SK-N-SH treated with all-trans-retinoic acid at 6 μM for 48 hours (cell line): ENCODE measurements around the gene CACNA2D4.

Experiments
- BACH2 ChIP-seq: fragments of 250-450 bp; sonication (Bioruptor Pico); IDR thresholded peaks from 2 replicates; pipeline ENCODE4 v1.9.0; 2021; ENCODE audit warnings: mild to moderate bottlenecking, borderline replicate concordance
- CSRNP3 ChIP-seq: fragments of 250-450 bp; sonication (Bioruptor Pico); IDR thresholded peaks from 2 replicates; pipeline ENCODE4 v1.5.1; 2021; ENCODE audit warnings: mild to moderate bottlenecking, moderate library complexity
- ESRRG ChIP-seq: fragments of 250-450 bp; sonication (Bioruptor Pico); IDR thresholded peaks from 2 replicates; pipeline ENCODE4 v1.6.1; 2021; ENCODE audit warnings: mild to moderate bottlenecking
- GLIS3 ChIP-seq: fragments of 250-450 bp; sonication (Bioruptor Pico); IDR thresholded peaks from 2 replicates; pipeline ENCODE4 v1.5.0; 2020; ENCODE audit warnings: mild to moderate bottlenecking, moderate library complexity
- OSR1 ChIP-seq: fragments of 250-450 bp; sonication (Bioruptor Pico); IDR thresholded peaks from 2 replicates; pipeline ENCODE4 v1.8.0; 2022; ENCODE audit warnings: moderate library complexity, mild to moderate bottlenecking, inconsistent platforms
- PATZ1 ChIP-seq: fragments of 250-450 bp; sonication (Bioruptor Pico); IDR thresholded peaks from 2 replicates; pipeline ENCODE4 v1.8.0; 2020; ENCODE audit warnings: mild to moderate bottlenecking, moderate library complexity, borderline replicate concordance
- PPARA ChIP-seq: fragments of 250-450 bp; sonication (Bioruptor Pico); IDR thresholded peaks from 2 replicates; pipeline ENCODE4 v1.5.0; 2020; ENCODE audit warnings: mild to moderate bottlenecking, borderline replicate concordance
- TCF4 ChIP-seq: fragments of 250-450 bp; sonication (Bioruptor Pico); IDR thresholded peaks from 2 replicates; pipeline ENCODE4 v1.8.0; 2021; ENCODE audit warnings: mild to moderate bottlenecking, moderate library complexity, borderline replicate concordance
- TOX ChIP-seq: fragments of 250-450 bp; sonication (Bioruptor Pico); IDR thresholded peaks from 2 replicates; pipeline ENCODE4 v1.8.0; 2021; ENCODE audit warnings: mild to moderate bottlenecking, moderate library complexity, borderline replicate concordance
- ZFP3 ChIP-seq: fragments of 250-450 bp; sonication (Bioruptor Pico); IDR thresholded peaks from 2 replicates; pipeline ENCODE4 v1.5.0; 2020; ENCODE audit warnings: mild to moderate bottlenecking, moderate library complexity
- ZNF70 ChIP-seq: fragments of 450-650 bp; formaldehyde crosslinking; IDR thresholded peaks from 2 replicates; pipeline ENCODE4 v1.5.0; 2020; ENCODE audit warnings: mild to moderate bottlenecking, moderate library complexity

- TF ChIP-seq PATZ1 (CRISPR knock-in tag) (no peak), ZNF70 (CRISPR knock-in tag) (no peak), ESRRG (CRISPR knock-in tag) (no peak), BACH2 (CRISPR knock-in tag) (no peak), CSRNP3 (no peak), TOX (no peak), OSR1 (CRISPR knock-in tag) (no peak), PPARA (CRISPR knock-in tag) (no peak), GLIS3 (CRISPR knock-in tag) (no peak), ZFP3 (CRISPR knock-in tag) (no peak), TCF4 (no peak)
These were observed 1.9 kb downstream of the CACNA2D4 start for GRCh38 chr12:1916371-1917171.
